GM23248 (cell line): ENCODE data around the gene HMGB2. TPM values are rescaled to one million over a fixed set of nuclear protein-coding genes. Genes with fewer than 3 reads are reported as not detected.

Experiments used
- DNase-seq: peaks from one replicate; pipeline ENCODE4 v3.0.0-alpha.2; 2015
- H2AFZ ChIP-seq: fragments of 200-600 bp; sonication (generic); 2 replicates; pipeline ENCODE4 v1.6.1; 2016; ENCODE audit warnings: antibody characterized with exemption
- H3F3A ChIP-seq: fragments of 200-600 bp; sonication (generic); 2 replicates; pipeline ENCODE4 v1.6.1; 2016; ENCODE audit warnings: mild to moderate bottlenecking, antibody characterized with exemption, mixed run types; ENCODE audit not compliant: insufficient read depth
- H3K27ac ChIP-seq: fragments of 200-600 bp; sonication (generic); 2 replicates; pipeline ENCODE4 v1.5.1; 2016; ENCODE audit warnings: mild to moderate bottlenecking
- H3K27me3 ChIP-seq: fragments of 200-600 bp; sonication (generic); replicated peaks from 2 replicates; pipeline ENCODE4 v1.6.1; 2016; ENCODE audit warnings: mild to moderate bottlenecking; ENCODE audit not compliant: insufficient read depth
- H3K36me3 ChIP-seq: fragments of 200-600 bp; sonication (generic); 2 replicates; pipeline ENCODE4 v1.6.1; 2016; ENCODE audit warnings: low read depth, mild to moderate bottlenecking
- H3K4me1 ChIP-seq: fragments of 200-600 bp; sonication (generic); 2 replicates; pipeline ENCODE4 v1.6.1; 2016; ENCODE audit warnings: mild to moderate bottlenecking; ENCODE audit not compliant: insufficient read depth
- H3K4me2 ChIP-seq: fragments of 200-600 bp; sonication (generic); one replicate; pipeline ENCODE4 v1.6.1; 2016; ENCODE audit warnings: mild to moderate bottlenecking; ENCODE audit not compliant: unreplicated experiment
- H3K4me3 ChIP-seq: fragments of 200-600 bp; sonication (generic); 2 replicates; pipeline ENCODE4 v1.5.1; 2016; ENCODE audit warnings: mild to moderate bottlenecking
- H3K79me2 ChIP-seq: fragments of 200-600 bp; sonication (generic); 2 replicates; pipeline ENCODE4 v1.6.1; 2016; ENCODE audit warnings: mild to moderate bottlenecking; ENCODE audit not compliant: insufficient read depth
- H3K9ac ChIP-seq: fragments of 200-600 bp; sonication (generic); 2 replicates; pipeline ENCODE4 v1.6.1; 2016; ENCODE audit warnings: mild to moderate bottlenecking
- H3K9me2 ChIP-seq: fragments of 200-600 bp; sonication (generic); 2 replicates; pipeline ENCODE4 v1.6.1; 2016; ENCODE audit warnings: mixed run types, mild to moderate bottlenecking, moderate library complexity; ENCODE audit not compliant: insufficient read depth
- H3K9me3 ChIP-seq: fragments of 200-600 bp; sonication (generic); one replicate; pipeline ENCODE4 v1.6.1; 2017; ENCODE audit warnings: low read depth
- H4K20me1 ChIP-seq: fragments of 200-600 bp; sonication (generic); 2 replicates; pipeline ENCODE4 v1.6.0; 2016; ENCODE audit not compliant: insufficient read depth
- EZH2 ChIP-seq: fragments of 200-600 bp; sonication (generic); IDR thresholded peaks from 2 replicates; pipeline ENCODE4 v1.6.1; 2018; ENCODE audit warnings: antibody characterized with exemption, mild to moderate bottlenecking; ENCODE audit not compliant: insufficient read depth, poor library complexity, severe bottlenecking
- EZH2phosphoT487 ChIP-seq: fragments of 200-600 bp; sonication (generic); IDR thresholded peaks from 2 replicates; pipeline ENCODE4 v1.6.1; 2018; ENCODE audit warnings: antibody characterized with exemption, moderate library complexity, mild to moderate bottlenecking, low read depth; ENCODE audit not compliant: insufficient read depth
- WGBS, 2 experiments: methylation state at CpG; one replicate each; pipeline ENCODE4 v1.1.6; 2015 to 2017; ENCODE audit warnings: low lambda C conversion rate in 2 of 2, low coverage in 1 of 2; ENCODE audit errors: missing lambda C conversion rate in 2 of 2; 5-methylcytosine and 5-hydroxymethylcytosine counted together
- in situ Hi-C: fragments of 300-500 bp; cut with MboI; formaldehyde crosslinking; loops from 2 replicates; pipeline ENCODE4 v1.15.0; 2020
- polyA plus RNA-seq: library from polyadenylated mRNA; unstranded; fragments of >200 nt; fragmentation: Nextera tagmentation; extraction: Ambion mirVana; gene quantifications from 2 replicates; pipeline ENCODE4 v1.2.1, GENCODE V29; 2016
- total RNA-seq: library from RNA; depleted of rRNA; stranded (reverse); fragments of >200 nt; shearing (Covaris generic); gene quantifications from 2 replicates; pipeline ENCODE4 v1.2.3, GENCODE V29; 2014; rRNA removed

Gene HMGB2
- total and polyA plus RNA-seq, 2 experiments from 2014 or later, result 31.1 to 91.6 TPM

DNA sequence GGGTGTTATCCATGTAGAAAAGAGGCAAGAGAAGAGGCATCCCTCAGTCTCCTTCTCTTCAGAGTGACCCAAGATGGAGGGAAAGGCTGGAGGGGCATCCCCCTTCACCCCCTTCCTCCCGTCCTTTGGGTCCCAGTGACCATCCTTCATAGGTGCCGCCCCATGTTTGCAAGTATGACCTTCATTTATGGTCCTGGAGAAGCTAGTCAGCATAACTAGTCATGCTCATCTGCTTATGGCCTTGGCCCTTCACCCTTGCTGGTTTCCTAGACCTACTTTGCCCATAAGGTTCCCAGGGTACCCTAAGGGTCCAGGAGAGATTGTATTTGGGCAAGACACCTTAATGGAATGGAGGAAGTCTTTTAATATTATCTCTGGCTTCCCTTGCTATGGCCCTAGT is 46.7 kb downstream of the HMGB2 start:
- H3K4me2 ChIP-seq, result no peak overlapping the region
- no peak for DNase-seq
- no peaks in the 10 kb centered on the region for H3K4me1 ChIP-seq
- no peaks in the 10 kb centered on the region for H4K20me1 ChIP-seq
- in situ Hi-C loops, result no loop called here
- no peaks in the 10 kb centered on the region for H3K9me2 ChIP-seq
- no peaks in the 10 kb centered on the region for H3K9me3 ChIP-seq
- no peak overlapping the region for H3K27ac ChIP-seq
- H3K4me3 ChIP-seq, result no peak overlapping the region
- no peaks in the 10 kb centered on the region for H3K27me3 ChIP-seq
- no peak for TF ChIP-seq EZH2
- 82 to 86% methylated on average over 2 of the region's 2 CpGs for WGBS, 2 experiments
- no peak overlapping the region for H2AFZ ChIP-seq
- H3K79me2 ChIP-seq, result no peaks in the 10 kb centered on the region
- no peaks in the 10 kb centered on the region for H3F3A ChIP-seq
- no peak overlapping the region for H3K9ac ChIP-seq
- H3K36me3 ChIP-seq, result no peaks in the 10 kb centered on the region

DNA sequence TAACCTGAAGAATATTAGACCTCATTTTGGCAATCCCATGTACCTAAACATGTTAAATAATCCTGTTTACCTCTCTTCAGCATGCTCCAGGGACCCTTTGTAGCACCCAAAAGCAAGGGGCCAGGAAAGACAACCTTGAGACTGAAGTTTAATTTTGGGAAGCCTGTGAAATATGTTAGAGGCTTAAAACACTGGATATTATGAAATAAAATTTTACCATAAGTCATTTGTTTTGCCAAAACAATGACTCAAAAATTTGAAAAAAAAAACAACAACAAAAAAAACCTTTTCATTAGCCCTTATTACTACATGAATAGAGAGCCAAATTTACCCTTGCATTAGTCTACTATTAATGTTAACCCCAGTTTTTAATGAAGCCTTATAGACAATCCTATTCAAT is 49.7 kb downstream of the HMGB2 start:
- no peaks in the 10 kb centered on the region for H3K4me1 ChIP-seq
- no peaks in the 10 kb centered on the region for H3K27me3 ChIP-seq
- DNase-seq, result no peak
- H3K9ac ChIP-seq, result no peak overlapping the region
- H3K9me3 ChIP-seq, result no peaks in the 10 kb centered on the region
- no peak overlapping the region for H3K4me2 ChIP-seq
- H3K79me2 ChIP-seq, result no peaks in the 10 kb centered on the region
- TF ChIP-seq EZH2phosphoT487, result no peak
- TF ChIP-seq EZH2, result no peak
- no peaks in the 10 kb centered on the region for H4K20me1 ChIP-seq
- no peaks in the 10 kb centered on the region for H3K9me2 ChIP-seq
- H3F3A ChIP-seq, result no peaks in the 10 kb centered on the region
- H3K27ac ChIP-seq, result no peak overlapping the region
- H2AFZ ChIP-seq, result no peak overlapping the region
- H3K36me3 ChIP-seq, result no peaks in the 10 kb centered on the region
- in situ Hi-C loops, result no loop called here
- no peak overlapping the region for H3K4me3 ChIP-seq

DNA sequence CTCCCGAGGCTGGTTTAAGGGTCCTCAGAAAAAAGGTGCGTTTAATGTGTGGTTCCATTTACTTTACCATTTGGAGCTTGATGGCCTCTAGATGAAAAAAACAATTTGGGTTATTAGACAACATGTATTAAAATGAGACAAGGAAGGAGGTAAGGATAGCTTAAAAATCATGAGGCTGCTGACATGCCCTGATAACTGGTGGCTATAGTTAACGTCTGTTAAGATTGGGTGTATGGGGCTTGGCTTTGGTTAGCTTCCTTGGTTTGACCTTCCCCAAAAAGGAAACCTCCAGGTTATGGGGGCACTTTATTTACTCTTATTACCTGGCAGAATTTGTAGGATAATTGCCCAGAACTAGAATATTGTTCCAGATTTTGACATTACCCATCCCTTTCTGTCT is 51.5 kb downstream of the HMGB2 start:
- no peak for TF ChIP-seq EZH2
- TF ChIP-seq EZH2phosphoT487, result no peak
- no peak overlapping the region for H3K27ac ChIP-seq
- H3K9me3 ChIP-seq, result no peaks in the 10 kb centered on the region
- 68 to 72% methylated on average over 3 of the region's 3 CpGs for WGBS, 2 experiments
- no peaks in the 10 kb centered on the region for H3K27me3 ChIP-seq
- H4K20me1 ChIP-seq, result no peaks in the 10 kb centered on the region
- no peak overlapping the region for H3K4me2 ChIP-seq
- H3F3A ChIP-seq, result no peaks in the 10 kb centered on the region
- H3K79me2 ChIP-seq, result no peaks in the 10 kb centered on the region
- H2AFZ ChIP-seq, result no peak overlapping the region
- in situ Hi-C loops, result no loop called here
- H3K36me3 ChIP-seq, result no peaks in the 10 kb centered on the region
- H3K9me2 ChIP-seq, result no peaks in the 10 kb centered on the region
- H3K4me3 ChIP-seq, result no peak overlapping the region
- H3K9ac ChIP-seq, result no peak overlapping the region
- H3K4me1 ChIP-seq, result no peaks in the 10 kb centered on the region
- no peak for DNase-seq

DNA sequence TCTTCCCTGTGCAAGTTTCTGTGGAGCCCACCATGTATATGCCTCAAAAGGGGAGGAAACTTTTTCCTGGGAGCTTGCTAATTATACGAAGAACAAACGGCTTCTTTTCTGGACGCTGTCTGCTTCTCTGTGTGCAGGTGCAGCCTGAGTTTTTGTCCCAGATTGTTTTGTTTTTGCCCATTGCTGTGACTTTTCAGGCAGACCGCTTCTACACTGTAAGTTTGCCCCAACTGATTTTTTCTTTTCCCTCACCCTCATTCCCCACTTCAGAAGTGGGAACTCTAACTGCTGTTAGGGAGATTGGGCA is 51.9 kb downstream of the HMGB2 start:
- TF ChIP-seq EZH2, result no peak
- no peak for TF ChIP-seq EZH2phosphoT487
- no peaks in the 10 kb centered on the region for H3K27me3 ChIP-seq
- no peak overlapping the region for H3K4me2 ChIP-seq
- no peak overlapping the region for H3K27ac ChIP-seq
- no peaks in the 10 kb centered on the region for H3K9me2 ChIP-seq
- no peaks in the 10 kb centered on the region for H4K20me1 ChIP-seq
- H3K9me3 ChIP-seq, result no peaks in the 10 kb centered on the region
- no peak for DNase-seq
- no peak overlapping the region for H3K4me3 ChIP-seq
- no peaks in the 10 kb centered on the region for H3K36me3 ChIP-seq
- H2AFZ ChIP-seq, result no peak overlapping the region
- 92 to 93% methylated on average over 4 of the region's 4 CpGs for WGBS, 2 experiments
- in situ Hi-C loops, result no loop called here
- no peak overlapping the region for H3K9ac ChIP-seq
- H3K79me2 ChIP-seq, result no peaks in the 10 kb centered on the region
- H3F3A ChIP-seq, result no peaks in the 10 kb centered on the region
- H3K4me1 ChIP-seq, result no peaks in the 10 kb centered on the region

DNA sequence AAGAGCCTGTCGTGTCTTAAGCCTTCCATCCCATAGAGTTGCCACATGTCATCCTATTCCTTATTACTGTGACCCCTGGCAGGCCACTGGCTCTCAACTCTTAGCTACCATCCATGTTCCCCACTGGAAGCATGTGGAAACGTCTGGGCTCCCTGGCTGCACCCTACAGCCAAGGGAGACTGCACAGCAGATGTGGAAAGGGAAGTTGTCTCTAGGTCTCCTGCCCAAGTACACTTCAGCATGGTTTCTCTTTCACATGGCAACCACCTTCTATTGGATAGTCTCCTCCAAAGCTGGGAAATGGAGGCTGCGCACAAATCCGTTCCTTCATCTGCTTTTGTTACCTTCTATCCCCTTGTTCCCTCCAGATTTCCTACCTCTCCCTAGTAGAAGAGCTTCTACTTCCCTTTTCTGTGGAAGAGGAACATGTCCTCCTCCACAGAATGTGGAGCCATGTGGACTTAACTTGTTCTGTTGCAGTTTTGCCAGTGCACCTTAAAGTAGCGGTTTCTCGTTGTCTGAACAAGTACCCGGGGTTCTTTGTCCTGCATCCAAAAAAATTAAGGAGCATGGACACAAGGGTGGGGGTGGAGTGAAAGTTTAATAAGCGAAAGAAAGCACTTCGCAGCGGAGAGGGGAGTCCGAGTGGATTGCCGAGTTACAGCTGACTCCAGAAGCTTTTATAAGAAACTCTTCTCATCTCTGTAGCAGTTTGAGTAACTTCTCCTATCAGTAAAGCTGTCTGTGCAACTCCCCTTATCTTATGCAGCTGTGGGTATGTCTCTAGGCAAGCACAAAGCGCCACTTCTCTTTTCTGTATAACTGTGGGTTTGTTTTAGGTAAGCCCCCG is 52.5 kb downstream of the HMGB2 start:
- H3K9me2 ChIP-seq, result no peaks in the 10 kb centered on the region
- H3K9ac ChIP-seq, result no peak overlapping the region
- H4K20me1 ChIP-seq, result no peaks in the 10 kb centered on the region
- no peaks in the 10 kb centered on the region for H3K9me3 ChIP-seq
- no peaks in the 10 kb centered on the region for H3K4me1 ChIP-seq
- no peaks in the 10 kb centered on the region for H3K27me3 ChIP-seq
- no peaks in the 10 kb centered on the region for H3K36me3 ChIP-seq
- H3K79me2 ChIP-seq, result no peaks in the 10 kb centered on the region
- 73 to 76% methylated on average over 14 of the region's 14 CpGs for WGBS, 2 experiments
- TF ChIP-seq EZH2phosphoT487 (no peak), EZH2 (no peak)
- no peak overlapping the region for H2AFZ ChIP-seq
- H3F3A ChIP-seq, result no peaks in the 10 kb centered on the region
- H3K27ac ChIP-seq, result no peak overlapping the region
- in situ Hi-C loops, result no loop called here
- DNase-seq, result no peak
- H3K4me2 ChIP-seq, result no peak overlapping the region
- no peak overlapping the region for H3K4me3 ChIP-seq

Other genes with a start within 250 kb of the HMGB2 start
- gene GALNT7, start 165.5 kb downstream of the HMGB2 start, total RNA-seq, result 8.0 and 13.1 TPM in 2 replicates
- gene GALNT7, start 165.5 kb downstream of the HMGB2 start, polyA plus RNA-seq, result 5.8 and 7.0 TPM in 2 replicates
- gene SAP30, start 36.6 kb upstream of the HMGB2 start, total RNA-seq, result 4.4 and 5.3 TPM in 2 replicates
- gene SAP30, start 36.6 kb upstream of the HMGB2 start, polyA plus RNA-seq, result 6.1 and 9.8 TPM in 2 replicates
- under 0.01 TPM in 1 of 2 replicates, not detected in the other for gene SCRG1, start 64.8 kb upstream of the HMGB2 start, total RNA-seq
- 0.16 and 0.43 TPM in 2 replicates for gene SCRG1, start 64.8 kb upstream of the HMGB2 start, polyA plus RNA-seq
- 11.2 and 13.4 TPM in 2 replicates for gene HAND2, start 195.9 kb upstream of the HMGB2 start, total RNA-seq
- gene HAND2, start 195.9 kb upstream of the HMGB2 start, polyA plus RNA-seq, result 17.8 and 19.3 TPM in 2 replicates